Right lobe of liver (tissue), 4 donors: ENCODE results near the gene CMTM5.

Experiments used
- CTCF ChIP-seq, 4 donors: fragments of 200-600 bp in 3 of 4; fragments of 450-650 bp in 1 of 4; IDR thresholded peaks; one replicate each; pipeline versions ENCODE4 v1.5.1 to v1.8.0; 2016 to 2022; ENCODE audit warnings: antibody characterized with exemption in 4 of 4, mild to moderate bottlenecking in 2 of 4
- POLR2A ChIP-seq: fragments of 450-650 bp; IDR thresholded peaks from one replicate; pipeline ENCODE4 v1.6.1; 2017; ENCODE audit warnings: antibody characterized with exemption, mild to moderate bottlenecking
- donor health status: DM: no; HTN: no; CAD: no.
- donor health status: DM: no; HTN: no; CAD: no.
- donor health status: DM: no; HTN: yes; CAD: no.

GRCh38 chr14:23415821-23416778, 39.3 kb downstream of the CMTM5 start:
- TF ChIP-seq POLR2A (no peak), CTCF (IDR thresholded peaks at IDR 0.05) (no peak)
